GM12878 (cell line): ENCODE measurements around the gene TEX2. TPM values are rescaled to one million over a fixed set of nuclear protein-coding genes. Genes with fewer than 3 reads are reported as not detected.

Experiments used
- ATAC-seq: fragments of 200-7000 bp; cut with Tn5 transposase; 3 replicates; pipeline ENCODE4 v1.9.1; 2020; ENCODE audit warnings: mild to moderate bottlenecking, moderate library complexity
- Bru-seq: library from RNA; stranded (reverse); fragments of 400-500 nt; gene quantifications from one replicate; lab custom pipeline; 2021; lab: Mats Ljungman, UMichigan
- BruChase-seq, 2 experiments: library from RNA; stranded (reverse); fragments of 400-500 nt; gene quantifications; one replicate each; lab custom pipeline; 2021; lab: Mats Ljungman, UMichigan
- BruUV-seq: library from RNA; stranded (reverse); fragments of 400-500 nt; replicated peaks from 2 replicates; lab custom pipeline; 2021; lab: Mats Ljungman, UMichigan
- CTCF ChIA-PET: fragments of 300-600 bp; sonication (Branson Sonifier 250); formaldehyde crosslinking; extraction: SDS; loops from one replicate; lab custom pipeline; 2021; ENCODE audit warnings: inconsistent platforms; lab: Yijun Ruan, JAX
- POLR2A ChIA-PET: fragments of 350-600 bp; formaldehyde crosslinking; extraction: SDS; loops from one replicate; lab custom pipeline; 2021; ENCODE audit warnings: inconsistent platforms; lab: Charles Lee
- RAD21 ChIA-PET: fragments of 300-600 bp; sonication (Branson Sonifier 250); formaldehyde crosslinking; loops from one replicate; lab custom pipeline; 2023; ENCODE audit warnings: antibody characterized with exemption; ENCODE audit not compliant: unreplicated experiment; lab: Charles Lee
- SMC1A ChIA-PET: fragments of 300-600 bp; sonication (Branson Sonifier 250); formaldehyde crosslinking; loops from one replicate; lab custom pipeline; 2023; ENCODE audit not compliant: unreplicated experiment, uncharacterized antibody; lab: Charles Lee
- DNase-seq: peaks from one replicate; pipeline ENCODE4 v3.0.0-alpha.2; 2011; ENCODE audit warnings: low read depth, low spot score
- FAIRE-seq: peaks from 3 replicates; lab custom pipeline; 2011; peaks lifted over from hg19 to GRCh38; lab: Jason Lieb, UNC
- H2AFZ ChIP-seq: 2 replicates; pipeline ENCODE4 v1.6.0; 2011; ENCODE audit warnings: low read depth, low read length, control low read depth; ENCODE audit not compliant: control insufficient read depth
- H3K27ac ChIP-seq: 2 replicates; pipeline ENCODE4 v1.5.1; 2011; ENCODE audit warnings: control low read depth; ENCODE audit not compliant: control insufficient read depth, insufficient read depth
- H3K27me3 ChIP-seq, 2 experiments: replicated peaks in 1 of 2; 2 replicates each; pipeline versions ENCODE4 v1.6.0 to v1.6.1; 2011; ENCODE audit warnings: low read length in 1 of 2; ENCODE audit not compliant: control insufficient read depth in 2 of 2, insufficient read depth in 2 of 2
- H3K36me3 ChIP-seq, 2 experiments: 2 replicates each; pipeline ENCODE4 v1.5.1; 2011; ENCODE audit warnings: low read length in 1 of 2; ENCODE audit not compliant: control insufficient read depth in 2 of 2, insufficient read depth in 2 of 2
- H3K4me1 ChIP-seq: 2 replicates; pipeline ENCODE4 v1.6.1; 2011; ENCODE audit warnings: mild to moderate bottlenecking, low read length, moderate library complexity, mixed read lengths; ENCODE audit not compliant: control insufficient read depth, insufficient read depth
- H3K4me2 ChIP-seq: 2 replicates; pipeline ENCODE4 v1.6.0; 2011; ENCODE audit warnings: control low read depth; ENCODE audit not compliant: control insufficient read depth, insufficient read depth
- H3K4me3 ChIP-seq: fragments of 200-600 bp; sonication (generic); 2 replicates; pipeline ENCODE4 v1.5.1; 2016
- H3K79me2 ChIP-seq: 2 replicates; pipeline ENCODE4 v1.6.0; 2011; ENCODE audit warnings: low read length; ENCODE audit not compliant: control insufficient read depth, insufficient read depth
- H3K9ac ChIP-seq: 2 replicates; pipeline ENCODE4 v1.8.0; 2011; ENCODE audit warnings: low read length, control low read depth, mixed read lengths; ENCODE audit not compliant: control insufficient read depth, insufficient read depth
- H3K9me3 ChIP-seq: replicated peaks from 3 replicates; pipeline ENCODE4 v1.5.1; 2011; ENCODE audit warnings: mild to moderate bottlenecking, low read length; ENCODE audit not compliant: control insufficient read depth, insufficient read depth
- H4K20me1 ChIP-seq: 2 replicates; pipeline ENCODE4 v1.6.0; 2011; ENCODE audit not compliant: control insufficient read depth, insufficient read depth
- BHLHE40 ChIP-seq, 2 experiments: fragments of 450-650 bp in 1 of 2; IDR thresholded peaks; 2 replicates each; pipeline ENCODE4 v1.6.1; 2011 to 2017; ENCODE audit warnings: low read depth in 2 of 2, borderline replicate concordance in 1 of 2, improper control_type of control experiment in 1 of 2, low read length in 1 of 2, mild to moderate bottlenecking in 1 of 2
- BMI1 ChIP-seq: fragments of 450-650 bp; IDR thresholded peaks from 2 replicates; pipeline ENCODE4 v1.6.1; 2016; ENCODE audit warnings: mild to moderate bottlenecking, moderate library complexity, borderline replicate concordance
- CEBPZ ChIP-seq: fragments of 150-350 bp; IDR thresholded peaks from 2 replicates; pipeline ENCODE4 v1.6.1; 2016; ENCODE audit warnings: low read depth, low read length
- NRF1 ChIP-seq: conservative IDR thresholded peaks from 2 replicates; pipeline ENCODE4 v1.6.1; 2011; ENCODE audit warnings: mild to moderate bottlenecking, low read depth, low read length, improper control_type of control experiment
- POLR2AphosphoS2 ChIP-seq: IDR thresholded peaks from 2 replicates; pipeline ENCODE4 v1.6.1; 2011; ENCODE audit warnings: low read depth, mild to moderate bottlenecking, low read length, improper control_type of control experiment, moderate library complexity
- SPI1 ChIP-seq: IDR thresholded peaks from 2 replicates; pipeline ENCODE4 v1.6.1; 2011; ENCODE audit warnings: low read depth, mild to moderate bottlenecking, low read length, moderate library complexity, borderline replicate concordance; ENCODE audit not compliant: insufficient read depth
- SRF ChIP-seq, 2 experiments: IDR thresholded peaks; 2 replicates each; pipeline ENCODE4 v1.6.1; 2011; ENCODE audit warnings: low read depth in 2 of 2, low read length in 2 of 2, mild to moderate bottlenecking in 1 of 2, moderate library complexity in 1 of 2
- SUPT20H ChIP-seq: IDR thresholded peaks from 2 replicates; pipeline ENCODE4 v1.6.1; 2011; ENCODE audit warnings: low read depth, mild to moderate bottlenecking, low read length, moderate library complexity, borderline replicate concordance; ENCODE audit not compliant: control insufficient read depth
- TCF7 ChIP-seq: IDR thresholded peaks from 2 replicates; pipeline ENCODE4 v1.6.1; 2014; ENCODE audit warnings: antibody characterized with exemption, borderline replicate concordance
- ZBED1 ChIP-seq: IDR thresholded peaks from 2 replicates; pipeline ENCODE4 v1.6.1; 2016; ENCODE audit warnings: borderline replicate concordance
- ZNF207 ChIP-seq: fragments of 450-650 bp; IDR thresholded peaks from 2 replicates; pipeline ENCODE4 v1.6.1; 2014; ENCODE audit warnings: antibody characterized with exemption, mild to moderate bottlenecking, borderline replicate concordance
- ZNF274 ChIP-seq: IDR thresholded peaks from one replicate; pipeline ENCODE4 v1.8.0; 2011; ENCODE audit not compliant: insufficient read length, insufficient read depth
- WGBS: methylation state at CpG from one replicate; pipeline ENCODE4 v1.1.6; 2016; ENCODE audit warnings: low lambda C conversion rate; ENCODE audit not compliant: insufficient replicate concordance, insufficient coverage; ENCODE audit errors: missing lambda C conversion rate; 5-methylcytosine and 5-hydroxymethylcytosine counted together
- in situ Hi-C: fragments of 300-500 bp; cut with MboI; formaldehyde crosslinking; loops from 9 replicates; pipeline ENCODE4 v1.14.3; 2018; ENCODE audit warnings: mixed read lengths
- intact Hi-C: fragments of 100-400 bp; cut with micrococcal nuclease; formaldehyde crosslinking; loops from one replicate; pipeline ENCODE4 v1.14.2; 2022; ENCODE audit not compliant: unreplicated experiment
- long read RNA-seq, 2 experiments: library from polyadenylated mRNA; unstranded; transcript quantifications; one replicate each; pipeline ENCODE4 v2.0.0, GENCODE V29; 2019 to 2020
- polyA minus RNA-seq, 3 experiments: library from RNA; depleted of rRNA, polyadenylated mRNA; stranded (reverse); fragments of >200 nt; gene quantifications; 2 replicates each; pipeline ENCODE4 v1.2.3, GENCODE V29; 2011
- polyA plus RNA-seq, 11 experiments: library from polyadenylated mRNA; depleted of rRNA in 4 of 11; unstranded in 6 of 11; stranded (reverse) in 5 of 11; fragments of >200 nt; fragmentation: Nextera tagmentation in 4 of 11; fragmentation: Illumina TruSeq in 1 of 11; extraction: Ambion mirVana in 4 of 11; extraction: Trizol in 1 of 11; gene quantifications; 1 replicate in 1 of 11; 2 replicates in 10 of 11; pipeline versions ENCODE4 v1.2.1 to v1.2.3, GENCODE V29; 2011 to 2016; ENCODE audit warnings: inconsistent platforms in 2 of 11, missing spikeins in 2 of 11, low read depth in 1 of 11
- total RNA-seq, 4 experiments: library from RNA; depleted of rRNA in 3 of 4; stranded (reverse); fragments of >200 nt in 3 of 4; fragmentation: Illumina TruSeq in 1 of 4; extraction: Trizol in 1 of 4; gene quantifications; 2 replicates each; pipeline versions ENCODE4 v1.2.1 to v1.2.3, GENCODE V29; 2013 to 2021
- TF ChIP-seq, protein P1 (sequence below): IDR thresholded peaks from 2 replicates; pipeline ENCODE4 v1.6.1; 2011; ENCODE audit warnings: low read depth, mild to moderate bottlenecking, low read length, moderate library complexity, borderline replicate concordance; ENCODE audit errors: extremely low read depth

Gene TEX2
- total RNA-seq (2013; cell fraction: nucleolus; rRNA removed) = 17.1 and 20.9 TPM in 2 replicates
- 16.2 and 18.5 TPM in 2 replicates for total RNA-seq (2014; rRNA removed)
- total RNA-seq (2014; rRNA removed; fragmentation: Illumina TruSeq; extraction: Trizol) = 15.0 and 16.5 TPM in 2 replicates
- 18.8 and 21.5 TPM in 2 replicates for total RNA-seq (2021)
- polyA plus RNA-seq (2011; ENCODE audit: low read depth) = 3.5 TPM
- polyA plus RNA-seq (2011; rRNA removed) = 8.8 and 9.9 TPM in 2 replicates
- polyA plus RNA-seq (2011; cell fraction: cytosol; rRNA removed) = 8.1 and 8.5 TPM in 2 replicates
- 9.5 and 11.2 TPM in 2 replicates for polyA plus RNA-seq (2011; cell fraction: nucleus; rRNA removed)
- polyA plus RNA-seq (2012) = 4.8 and 5.6 TPM in 2 replicates
- polyA plus RNA-seq (2014; fragmentation: Illumina TruSeq; extraction: Trizol) = 19.9 and 21.9 TPM in 2 replicates
- polyA plus RNA-seq (2014; fragmentation: Nextera tagmentation; extraction: Ambion mirVana) = 1 to 10 TPM; 3.8 to 4.3 TPM
- polyA plus RNA-seq (2014; rRNA removed) = 12.4 and 12.8 TPM in 2 replicates
- 10 to 100 TPM; 16.6 to 18.0 TPM for polyA plus RNA-seq (2016; fragmentation: Nextera tagmentation; extraction: Ambion mirVana)
- 16.0 and 17.3 TPM in 2 replicates for polyA minus RNA-seq (2011; rRNA and poly(A)+ RNA removed)
- polyA minus RNA-seq (2011; cell fraction: cytosol; rRNA and poly(A)+ RNA removed) = 3.3 and 3.8 TPM in 2 replicates
- 7.9 and 15.2 TPM in 2 replicates for polyA minus RNA-seq (2011; cell fraction: nucleus; rRNA and poly(A)+ RNA removed)
- percentile 55 among the genes with signal in this experiment for Bru-seq, nascent RNA
- BruChase-seq, experiment 1, labeled RNA remaining after a 6-hour chase = percentile 53 among the genes with signal in this experiment
- percentile 56 among the genes with signal in this experiment for BruChase-seq, experiment 2, labeled RNA remaining after a 2-hour chase
- long read RNA-seq, experiment 1, full-length matches to known transcripts = 1 of 2 reads
- long read RNA-seq, experiment 1, partial matches to known transcripts = 0 of 2 reads
- long read RNA-seq, experiment 1, other reads (novel, unspliced or antisense) = 1 of 2 reads
- long read RNA-seq, experiment 2, partial matches to known transcripts = 5 of 10 reads
- long read RNA-seq, experiment 2, other reads (novel, unspliced or antisense) = 5 of 10 reads

DNA sequence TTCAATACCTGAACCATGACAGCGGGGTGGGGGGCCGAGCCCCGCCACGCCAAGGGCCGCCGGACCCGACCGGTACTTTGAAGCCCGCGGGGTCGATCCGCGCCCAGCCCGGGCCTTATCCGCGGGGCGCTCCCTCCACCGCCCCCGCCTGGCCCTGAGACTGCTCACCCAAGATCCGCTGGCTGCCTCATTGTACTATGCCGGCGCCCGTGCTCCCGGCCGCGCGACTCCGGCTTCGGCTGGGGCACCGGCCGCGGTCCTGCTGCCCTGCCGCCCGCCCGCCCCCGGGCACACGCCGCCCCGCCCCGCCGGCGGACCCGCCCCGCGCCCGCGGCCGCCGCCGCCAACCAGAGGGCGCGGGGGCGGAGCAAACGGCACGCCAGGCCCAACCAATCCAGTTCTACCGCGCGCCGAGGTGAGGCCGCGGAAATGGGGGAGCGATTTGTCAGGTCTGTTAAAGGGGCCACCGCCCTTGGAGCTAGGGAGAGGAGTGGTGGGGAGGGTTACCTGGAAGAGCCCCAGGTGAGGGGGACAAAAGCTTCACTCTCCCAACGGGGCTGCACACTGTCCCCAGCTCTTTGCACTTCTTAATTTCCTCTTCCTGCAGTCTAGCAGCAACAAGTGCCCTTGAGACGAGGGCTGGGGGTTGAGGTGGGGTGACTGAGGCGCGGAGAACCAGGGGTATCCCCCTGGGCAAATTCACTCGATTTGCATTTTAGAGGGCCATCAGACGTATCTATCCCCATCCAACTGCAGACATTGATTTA, at the start of gene TEX2:
Gene TEX2 (minus strand): TSS at position 261 of the 767 bp plus-strand sequence. CDS start 49,043 bp downstream, outside the sequence.
- Histone ChIP-seq H3K79me2 (peaks cover 17% of the 10 kb centered on the region), H3K9ac (peak within 1 kb of the TSS; percentile 73), H3K27me3 (no peaks in the 10 kb centered on the region), H3K4me2 (peak within 1 kb of the TSS; percentile 86), H3K36me3 (no peaks in the 10 kb centered on the region), H3K27ac (peak within 1 kb of the TSS; percentile 67), H3K9me3 (no peaks in the 10 kb centered on the region; the same call in 2 of the 3 replicates), H4K20me1 (no peaks in the 10 kb centered on the region), H2AFZ (peak within 1 kb of the TSS; percentile 87), H3K4me3 (peak within 1 kb of the TSS; percentile 88), H3K4me1 (peaks cover 6% of the 10 kb centered on the region; the same call in 1 of the 2 replicates)
- ChIA-PET POLR2A (interaction anchor here (0.6 to 1.7 kb wide), 7 partner anchors 9 to 521 kb away, joined by 3 to 11 read pairs (median 3); no protein-coding TSS in a partner anchor), RAD21 (interaction anchor here (0.5 to 1.7 kb wide), 7 partner anchors 13 to 331 kb away, joined by 3 to 7 read pairs (median 3); partner anchors contain the start of gene CD79B), CTCF (interaction anchor here (0.7 to 1.4 kb wide), 2 partner anchors 132 to 234 kb away, joined by 3 to 4 read pairs; no protein-coding TSS in a partner anchor), SMC1A (interaction anchor here (1.1 to 1.4 kb wide), 2 partner anchors 9 to 130 kb away, joined by 3 to 5 read pairs; no protein-coding TSS in a partner anchor)
- DNase-seq (peak; percentile 52), ATAC-seq (peak; percentile 91), FAIRE-seq (peak; percentile 64)
- WGBS = 2% methylated on average over 41 of the region's 69 CpGs
- in situ Hi-C loops = no loop called here
- BruUV-seq = no TSS peak
- intact Hi-C loops = loop anchor here (5.0 kb wide), 1 partner anchor 116 kb away; no protein-coding TSS in a partner anchor
- TF ChIP-seq ZBED1 (no peak), POLR2AphosphoS2 (peak; percentile 87), NRF1 (no peak), CEBPZ (peak; percentile 49; the same call in 1 of the 2 replicates), ZNF274 (no peak), TCF7 (no peak), SUPT20H (no peak), BMI1 (no peak), BHLHE40 (IDR thresholded peaks at IDR 0.05; ENCODE audit: borderline replicate concordance in 1 of 2, low read depth in 2 of 2, low read length in 1 of 2) (peak; percentile 61 to 75; a peak in 3 of 4 replicates), ZNF207 (0 out of 2 replicates have a peak, but pooled peaks have one; percentile 41), SRF (IDR thresholded peaks at IDR 0.05; ENCODE audit: low read depth in 2 of 2, low read length in 2 of 2) (peak; percentile 83 to 99), SPI1 (no peak)
- TF ChIP-seq, protein P1, sequence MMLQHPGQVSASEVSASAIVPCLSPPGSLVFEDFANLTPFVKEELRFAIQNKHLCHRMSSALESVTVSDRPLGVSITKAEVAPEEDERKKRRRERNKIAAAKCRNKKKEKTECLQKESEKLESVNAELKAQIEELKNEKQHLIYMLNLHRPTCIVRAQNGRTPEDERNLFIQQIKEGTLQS = no peak
